WERI-Rb-1 (cell line): ENCODE measurements around the gene IPO9.

Experiments
- DNase-seq: peaks from one replicate; pipeline ENCODE4 v3.0.0-alpha.2; 2020
- H3K27ac ChIP-seq: fragments of 250-450 bp; sonication (Bioruptor Pico); 2 replicates; pipeline ENCODE4 v1.5.1; 2020; ENCODE audit warnings: mild to moderate bottlenecking, moderate library complexity
- H3K27me3 ChIP-seq: fragments of 250-450 bp; sonication (Bioruptor Pico); 2 replicates; pipeline ENCODE4 v1.5.1; 2021; ENCODE audit warnings: mild to moderate bottlenecking, low read depth, moderate library complexity; ENCODE audit not compliant: insufficient read depth, severe bottlenecking
- H3K36me3 ChIP-seq: fragments of 250-450 bp; sonication (Bioruptor Pico); 2 replicates; pipeline ENCODE4 v1.5.1; 2020; ENCODE audit warnings: mild to moderate bottlenecking, moderate library complexity
- H3K4me3 ChIP-seq: 2 replicates; pipeline ENCODE4 v1.5.1; 2011; ENCODE audit warnings: low read depth, mild to moderate bottlenecking, control low read depth, low read length
- H3K9me3 ChIP-seq: fragments of 250-450 bp; sonication (Bioruptor Pico); 2 replicates; pipeline ENCODE4 v1.5.1; 2021; ENCODE audit warnings: mild to moderate bottlenecking, moderate library complexity; ENCODE audit not compliant: severe bottlenecking
- TF ChIP-seq, protein P1 (sequence below): IDR thresholded peaks from 2 replicates; pipeline ENCODE4 v1.5.1; 2011; ENCODE audit warnings: low read depth, mild to moderate bottlenecking, control low read depth, inconsistent platforms, low read length

IPO9 gene

DNA sequence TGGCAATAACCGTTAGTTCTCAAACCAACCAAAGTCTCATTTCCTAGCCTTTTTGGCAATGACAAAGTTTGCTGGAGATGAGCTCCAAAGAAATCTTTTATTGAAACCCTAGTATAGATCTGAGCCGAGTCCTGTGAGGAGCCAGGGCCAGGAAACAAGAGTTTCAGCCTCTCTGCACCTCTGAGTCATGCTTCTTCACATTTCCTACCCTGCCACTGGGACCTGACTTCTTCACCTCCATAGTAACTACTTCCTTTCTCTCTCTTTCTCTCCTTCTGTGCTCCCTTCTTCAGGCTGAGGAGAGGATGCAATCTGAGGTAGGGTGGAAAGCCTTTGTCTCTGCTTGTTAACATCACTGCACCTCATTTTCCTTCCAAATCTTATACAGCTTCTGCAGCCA, 38.7 kb upstream of the IPO9 start:
- Histone ChIP-seq H3K27ac (no peak overlapping the region), H3K27me3 (no peaks in the 10 kb centered on the region), H3K9me3 (no peaks in the 10 kb centered on the region), H3K4me3 (no peak overlapping the region), H3K36me3 (peaks cover 89% of the 10 kb centered on the region)
- no peak for DNase-seq
- TF ChIP-seq, protein P1, sequence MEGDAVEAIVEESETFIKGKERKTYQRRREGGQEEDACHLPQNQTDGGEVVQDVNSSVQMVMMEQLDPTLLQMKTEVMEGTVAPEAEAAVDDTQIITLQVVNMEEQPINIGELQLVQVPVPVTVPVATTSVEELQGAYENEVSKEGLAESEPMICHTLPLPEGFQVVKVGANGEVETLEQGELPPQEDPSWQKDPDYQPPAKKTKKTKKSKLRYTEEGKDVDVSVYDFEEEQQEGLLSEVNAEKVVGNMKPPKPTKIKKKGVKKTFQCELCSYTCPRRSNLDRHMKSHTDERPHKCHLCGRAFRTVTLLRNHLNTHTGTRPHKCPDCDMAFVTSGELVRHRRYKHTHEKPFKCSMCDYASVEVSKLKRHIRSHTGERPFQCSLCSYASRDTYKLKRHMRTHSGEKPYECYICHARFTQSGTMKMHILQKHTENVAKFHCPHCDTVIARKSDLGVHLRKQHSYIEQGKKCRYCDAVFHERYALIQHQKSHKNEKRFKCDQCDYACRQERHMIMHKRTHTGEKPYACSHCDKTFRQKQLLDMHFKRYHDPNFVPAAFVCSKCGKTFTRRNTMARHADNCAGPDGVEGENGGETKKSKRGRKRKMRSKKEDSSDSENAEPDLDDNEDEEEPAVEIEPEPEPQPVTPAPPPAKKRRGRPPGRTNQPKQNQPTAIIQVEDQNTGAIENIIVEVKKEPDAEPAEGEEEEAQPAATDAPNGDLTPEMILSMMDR = no peak

DNA sequence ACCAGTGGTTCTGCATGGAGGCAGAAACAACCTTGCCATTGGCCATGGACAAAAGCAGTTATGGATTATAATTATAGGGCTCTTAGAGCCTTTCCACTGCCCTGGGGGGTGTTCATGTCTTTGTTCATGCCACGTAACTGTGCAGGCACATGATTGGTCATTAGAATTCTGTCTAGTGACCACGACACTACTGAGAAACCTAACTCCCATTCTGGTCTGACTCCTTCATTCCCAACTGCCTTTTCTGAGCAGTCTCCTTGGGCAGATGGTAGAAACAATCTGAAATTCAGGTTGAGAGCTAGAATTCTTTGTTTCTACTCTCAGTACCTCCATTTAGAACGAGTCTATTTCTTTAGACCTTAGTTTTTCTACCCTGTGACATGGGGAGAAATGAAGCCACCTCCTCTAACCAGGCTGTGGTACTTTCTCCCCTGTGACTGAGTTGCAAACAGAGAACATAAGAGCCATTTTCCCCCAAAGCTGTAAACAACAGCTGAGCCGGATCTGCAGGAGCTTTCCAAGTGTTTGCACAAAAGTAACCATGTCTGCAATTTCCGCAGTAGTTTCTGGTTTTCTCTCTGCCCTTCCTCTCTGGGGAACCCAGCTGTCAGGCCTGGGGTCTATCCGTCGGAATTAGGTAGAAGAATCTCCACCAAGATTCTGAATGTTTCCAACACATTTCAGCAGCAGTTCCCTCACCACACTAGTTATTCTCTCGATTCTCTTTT, 37.7 kb upstream of the IPO9 start:
- Histone ChIP-seq H3K36me3 (peaks cover 91% of the 10 kb centered on the region), H3K27me3 (no peaks in the 10 kb centered on the region), H3K4me3 (no peak overlapping the region), H3K9me3 (peaks cover 4% of the 10 kb centered on the region), H3K27ac (no peak overlapping the region)
- TF ChIP-seq, protein P1 = no peak
- DNase-seq = no peak

DNA sequence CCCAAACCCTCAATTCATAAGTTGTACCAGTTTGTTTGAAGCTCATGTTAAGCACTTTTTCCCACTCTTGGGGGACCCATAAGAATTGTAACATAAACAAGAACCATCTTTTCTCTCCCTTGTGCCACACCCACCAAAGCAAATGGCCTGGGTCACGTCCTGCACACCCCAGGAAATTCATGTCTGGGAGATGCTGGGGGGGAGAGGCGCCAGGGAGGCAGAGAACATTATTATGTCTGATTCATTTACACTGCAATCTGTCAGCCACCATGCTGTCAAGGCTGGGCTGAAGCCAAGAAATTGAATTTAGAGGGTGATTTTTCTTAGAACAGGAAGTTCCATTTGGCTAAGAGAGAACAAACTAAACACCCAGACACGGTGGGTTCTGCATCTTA, 37.2 kb upstream of the IPO9 start:
- Histone ChIP-seq H3K4me3 (no peak overlapping the region), H3K36me3 (peaks cover 91% of the 10 kb centered on the region), H3K9me3 (peaks cover 4% of the 10 kb centered on the region), H3K27ac (peak overlapping the region; percentile 32; the same call in 1 of the 2 replicates), H3K27me3 (no peaks in the 10 kb centered on the region)
- DNase-seq = no peak
- TF ChIP-seq, protein P1 = no peak

DNA sequence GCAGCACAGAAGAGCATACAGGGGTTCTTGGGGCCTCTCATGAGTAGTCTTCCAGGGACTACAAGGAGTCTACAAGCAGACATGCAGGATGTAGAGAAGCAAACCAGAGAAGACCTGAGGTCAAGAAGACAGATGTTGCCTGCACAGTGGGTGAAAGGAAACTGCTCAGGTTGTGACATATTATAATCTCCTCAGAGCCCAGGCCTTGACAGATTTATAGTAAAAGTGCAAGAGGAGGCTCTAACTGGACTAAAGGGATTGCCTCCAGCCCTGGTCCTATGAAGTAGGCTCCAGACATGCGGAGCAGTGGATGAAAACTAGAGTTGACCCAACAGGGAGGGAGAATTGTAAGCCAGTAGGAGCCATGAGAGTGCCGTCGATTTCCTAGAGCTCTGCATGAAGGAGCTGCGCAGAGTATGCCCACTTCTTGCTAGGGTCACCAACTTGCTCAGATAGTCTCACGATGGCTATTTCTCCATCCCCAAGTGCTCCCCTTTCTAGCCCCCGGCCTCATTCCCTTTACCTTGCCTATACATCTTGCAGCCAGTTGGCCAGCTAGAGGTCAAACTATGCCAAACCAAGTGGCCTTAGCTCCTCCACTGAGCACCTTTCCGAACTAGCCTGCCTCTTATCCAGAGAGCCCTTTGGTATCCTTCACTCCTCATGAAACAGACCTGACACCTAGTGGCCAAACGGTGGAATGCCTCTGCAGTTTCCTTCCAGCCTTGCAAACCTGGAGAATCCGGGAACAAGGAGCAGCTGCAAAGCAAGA, 36.2 kb upstream of the IPO9 start:
- no peaks in the 10 kb centered on the region for H3K27me3 ChIP-seq
- TF ChIP-seq, protein P1 = peak; percentile 100
- H3K9me3 ChIP-seq = peaks cover 4% of the 10 kb centered on the region
- peak overlapping the region; percentile 32 for H3K27ac ChIP-seq
- no peak overlapping the region for H3K4me3 ChIP-seq
- DNase-seq = peak; percentile 95
- peaks cover 90% of the 10 kb centered on the region for H3K36me3 ChIP-seq

DNA sequence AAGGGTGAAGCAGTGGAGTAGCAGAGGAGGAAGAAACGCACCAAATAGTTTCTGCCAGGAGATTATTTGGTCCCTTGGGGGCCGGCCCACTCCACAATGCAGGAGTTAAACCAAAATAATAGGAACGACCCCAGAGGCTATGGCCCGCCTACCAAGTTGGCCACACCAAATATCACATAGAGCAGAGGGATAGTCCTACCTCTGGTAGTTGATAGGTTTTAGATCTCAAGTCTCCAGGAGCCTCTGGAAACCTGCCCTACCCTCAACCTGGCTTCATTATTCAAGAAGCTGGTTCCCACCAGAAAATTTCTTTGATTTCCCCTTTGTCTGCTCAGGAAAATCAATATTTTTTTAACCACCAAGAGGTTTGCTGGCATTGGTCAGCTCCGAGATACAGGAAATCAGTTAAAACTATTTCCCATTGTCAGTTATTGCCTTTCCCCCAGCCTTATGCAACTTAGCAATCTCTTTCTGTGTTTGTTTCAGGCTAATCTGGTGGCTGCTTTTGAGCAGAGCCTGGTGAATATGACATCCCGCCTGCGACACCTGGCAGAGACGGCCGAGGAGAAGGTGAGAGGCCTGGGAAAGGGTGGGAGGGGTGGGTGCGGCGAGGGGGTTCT, 35.5 kb upstream of the IPO9 start:
- peaks cover 86% of the 10 kb centered on the region for H3K36me3 ChIP-seq
- H3K27me3 ChIP-seq = no peaks in the 10 kb centered on the region
- H3K4me3 ChIP-seq = no peak overlapping the region
- no peak overlapping the region for H3K27ac ChIP-seq
- no peak for DNase-seq
- peaks cover 4% of the 10 kb centered on the region for H3K9me3 ChIP-seq
- TF ChIP-seq, protein P1 = no peak
